Skin of body (tissue), 2 donors: ENCODE results near the gene PHKB. TPM values are rescaled to one million over a fixed set of nuclear protein-coding genes. Genes with fewer than 3 reads are reported as not detected.

Source experiments
- DNase-seq: peaks from one replicate; lab custom pipeline; 2025; lab: John Stamatoyannopoulos, UW
- total RNA-seq: library from RNA; depleted of rRNA; stranded (reverse); fragments of >200 nt; gene quantifications from one replicate; pipeline ENCODE4 v1.2.3, GENCODE V29; 2014

Gene PHKB
- total RNA-seq, 1 donor from 2014 or later: 72.2 TPM

GRCh38 chr16:47565454-47565853, 104.3 kb downstream of the PHKB start:
- no peak for DNase-seq

GRCh38 chr16:47567321-47567720, 106.2 kb downstream of the PHKB start:
- DNase-seq: no peak

GRCh38 chr16:47568351-47568750, 107.2 kb downstream of the PHKB start:
- DNase-seq: no peak

GRCh38 chr16:47571049-47571448, 109.9 kb downstream of the PHKB start:
- no peak for DNase-seq

- no peak for DNase-seq
These were observed 110.6 kb downstream of the PHKB start for GRCh38 chr16:47571711-47572110.

GRCh38 chr16:47574091-47575054, 113.2 kb downstream of the PHKB start:
- DNase-seq: no peak

- no peak for DNase-seq
These were observed 115.9 kb downstream of the PHKB start for GRCh38 chr16:47577029-47577428.

- DNase-seq: no peak
These were observed 116.9 kb downstream of the PHKB start for GRCh38 chr16:47578033-47578432.

GRCh38 chr16:47578573-47578972, 117.4 kb downstream of the PHKB start:
- DNase-seq: no peak

- DNase-seq: no peak
These were observed 120.0 kb downstream of the PHKB start for GRCh38 chr16:47581114-47581513.

GRCh38 chr16:47584464-47585225, 123.5 kb downstream of the PHKB start:
- no peak for DNase-seq

GRCh38 chr16:47586121-47586520, 125.0 kb downstream of the PHKB start:
- DNase-seq: no peak

GRCh38 chr16:47590472-47590871, 129.3 kb downstream of the PHKB start:
- DNase-seq: no peak

- DNase-seq: no peak
These were observed 131.1 kb downstream of the PHKB start for GRCh38 chr16:47592232-47592631.

- DNase-seq: no peak
These were observed 138.4 kb downstream of the PHKB start for GRCh38 chr16:47599512-47599911.

- no peak for DNase-seq
These were observed 139.2 kb downstream of the PHKB start for GRCh38 chr16:47600376-47600775.

GRCh38 chr16:47604306-47604705, 143.2 kb downstream of the PHKB start:
- no peak for DNase-seq

GRCh38 chr16:47611042-47611441, 149.9 kb downstream of the PHKB start:
- DNase-seq: no peak

- no peak for DNase-seq
These were observed 150.8 kb downstream of the PHKB start for GRCh38 chr16:47611848-47612493.

- no peak for DNase-seq
These were observed 151.6 kb downstream of the PHKB start for GRCh38 chr16:47612711-47613110.

- DNase-seq: no peak
These were observed 152.1 kb downstream of the PHKB start for GRCh38 chr16:47613251-47613650.

GRCh38 chr16:47617732-47618131, 156.6 kb downstream of the PHKB start:
- no peak for DNase-seq
